COLO668 (cell line): Measurements from ENCODE around the gene NLE1.
"Not testable (repeated sequence)": the region's sequence is repeated elsewhere in the genome, so short reads cannot be mapped to it uniquely, and the experiment has no call there.

ENCODE experiments used
- DNase-seq: peaks from one replicate; lab custom pipeline; 2025; ENCODE audit not compliant: unreplicated experiment; lab: John Stamatoyannopoulos, UW

NLE1 gene

GRCh38 chr17:35129973-35130351, 12.1 kb downstream of the NLE1 start:
- DNase-seq: no peak

GRCh38 chr17:35129154-35129972, 12.7 kb downstream of the NLE1 start:
- DNase-seq: no peak

GRCh38 chr17:35127751-35128514, 14.2 kb downstream of the NLE1 start:
- no peak for DNase-seq

GRCh38 chr17:35121315-35121714, 20.8 kb downstream of the NLE1 start, which contains the start of gene FNDC8:
Gene FNDC8, plus strand, starts transcription at chr17:35121615. Its CDS starts 79 bp downstream, at chr17:35121694.
- no peak for DNase-seq

- peak; percentile 79 for DNase-seq
Measured at GRCh38 chr17:35119370-35120165, 22.5 kb downstream of the NLE1 start, which contains the start of gene RAD51D. Gene RAD51D, minus strand, starts transcription at chr17:35119860. Its CDS starts 247 bp downstream, at chr17:35119613.

- DNase-seq: no peak
Measured at GRCh38 chr17:35117984-35118383, 24.1 kb downstream of the NLE1 start.

- DNase-seq: no peak
Measured at GRCh38 chr17:35116845-35117244, 25.3 kb downstream of the NLE1 start.

GRCh38 chr17:35110791-35111190, 31.3 kb downstream of the NLE1 start:
- not testable (repeated sequence) for DNase-seq

- no peak for DNase-seq
Measured at GRCh38 chr17:35104844-35105450, 37.2 kb downstream of the NLE1 start.

- no peak for DNase-seq
Measured at GRCh38 chr17:35103271-35103670, 38.8 kb downstream of the NLE1 start.

GRCh38 chr17:35101725-35102124, 40.4 kb downstream of the NLE1 start:
- DNase-seq: no peak

- no peak for DNase-seq
Measured at GRCh38 chr17:35101036-35101435, 41.1 kb downstream of the NLE1 start.

GRCh38 chr17:35099908-35100307, 42.2 kb downstream of the NLE1 start:
- no peak for DNase-seq

- no peak for DNase-seq
Measured at GRCh38 chr17:35097776-35098175, 44.3 kb downstream of the NLE1 start.

GRCh38 chr17:35095741-35096140, 46.4 kb downstream of the NLE1 start:
- DNase-seq: no peak

GRCh38 chr17:35094902-35095301, 47.2 kb downstream of the NLE1 start:
- DNase-seq: no peak

- DNase-seq: not testable (repeated sequence)
Measured at GRCh38 chr17:35090707-35091106, 51.4 kb downstream of the NLE1 start.

- peak; percentile 12 for DNase-seq
Measured at GRCh38 chr17:35089586-35090296, 52.4 kb downstream of the NLE1 start.

- peak; percentile 87 for DNase-seq
Measured at GRCh38 chr17:35088881-35089585, 53.1 kb downstream of the NLE1 start.
